DMS 273 treated with DMSO at 0.1 percent for 48 hours (cell line): ENCODE results near the gene RPN2.

Source experiments
- DNase-seq: peaks from one replicate; lab custom pipeline; 2025; lab: John Stamatoyannopoulos, UW

The RPN2 gene

DNA sequence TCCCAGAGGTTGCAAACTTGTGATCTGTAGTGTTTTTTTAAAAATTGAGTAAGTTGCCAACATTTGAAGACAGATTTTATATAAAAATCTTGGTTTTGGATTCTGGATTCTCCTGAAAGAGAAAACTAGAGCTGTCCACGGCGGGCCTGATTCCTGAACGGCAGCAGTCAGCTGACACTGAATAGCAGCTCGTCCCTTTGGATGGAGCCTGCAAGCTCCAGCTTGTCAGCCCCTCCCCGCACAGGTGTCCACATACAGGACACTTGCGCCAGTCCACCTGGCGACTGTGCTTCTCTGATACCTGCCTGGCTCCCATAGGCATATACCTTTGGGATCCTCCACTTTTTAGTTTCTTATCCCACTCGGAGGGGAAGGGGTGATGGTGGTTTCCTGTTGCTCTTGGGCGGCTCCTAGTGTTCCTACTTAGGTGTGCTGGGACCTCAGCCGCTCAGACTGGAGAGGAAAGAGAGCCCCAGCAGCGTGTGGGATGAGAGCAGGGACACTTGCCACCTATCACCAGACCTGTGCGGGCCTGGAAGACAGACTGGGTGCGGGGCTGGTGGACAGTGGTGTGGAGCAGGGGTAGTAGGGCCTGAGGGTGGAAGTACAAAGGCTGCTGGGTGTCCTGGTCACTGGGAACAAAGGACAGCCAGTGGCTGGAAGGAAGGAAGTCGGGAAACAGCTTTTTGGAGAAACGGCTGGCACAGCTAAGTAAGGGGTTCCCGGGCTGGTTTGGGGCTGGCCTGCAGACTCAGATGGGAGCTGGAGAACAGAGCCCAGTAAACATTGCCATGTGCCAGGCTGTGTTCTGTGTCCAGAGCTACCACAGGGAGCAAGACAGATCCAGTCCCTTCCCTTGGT is 64.2 kb downstream of the RPN2 start:
- DNase-seq = no peak

DNA sequence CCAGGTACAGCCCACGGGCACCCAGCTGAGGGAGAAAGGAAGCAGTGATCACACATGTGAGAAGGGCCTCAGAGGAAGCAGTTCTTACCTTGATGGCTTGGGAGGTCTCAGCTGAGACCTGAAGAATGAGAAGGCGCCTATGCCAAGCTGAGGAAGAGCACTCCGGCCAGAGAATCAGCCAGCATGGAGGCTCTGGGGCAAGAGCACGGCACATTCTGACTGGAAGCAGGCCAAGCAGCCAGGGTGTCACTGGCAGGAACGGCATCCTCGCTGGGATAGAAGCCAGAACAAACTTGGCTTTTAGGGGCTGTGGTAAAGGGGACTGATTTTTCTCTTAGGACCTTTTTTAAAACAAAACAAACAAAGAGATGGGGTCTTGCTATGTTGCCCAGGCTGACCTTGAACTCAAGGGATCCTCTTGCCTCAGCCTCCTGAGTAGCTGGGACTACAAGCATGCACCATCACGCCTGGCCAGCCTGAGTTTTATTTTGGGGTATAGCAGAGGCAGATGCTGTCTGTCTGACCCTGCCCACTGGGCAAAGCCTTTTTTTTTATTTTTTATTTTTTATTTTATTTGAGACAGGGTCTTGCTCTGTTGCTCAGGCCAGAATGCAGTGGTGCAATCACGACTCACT is 64.9 kb downstream of the RPN2 start:
- DNase-seq = no peak

DNA sequence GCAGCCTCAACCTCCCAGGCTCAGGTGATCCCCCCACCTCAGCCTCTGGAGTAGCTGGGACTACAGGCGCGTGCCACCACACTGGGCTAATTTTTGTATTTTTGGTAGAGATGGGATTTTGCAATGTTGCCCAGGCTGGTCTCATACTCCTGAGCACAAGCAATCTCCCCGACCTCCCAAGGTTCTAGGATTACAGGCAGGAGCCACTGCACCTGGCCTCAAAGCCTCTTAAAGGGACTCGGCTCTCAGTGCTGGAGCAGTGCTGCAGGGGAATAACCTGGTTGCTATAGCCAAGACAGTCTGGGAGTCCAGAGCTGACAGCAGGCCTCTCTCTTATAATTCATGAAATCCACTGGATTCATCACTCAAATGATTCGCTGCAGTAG is 65.4 kb downstream of the RPN2 start:
- no peak for DNase-seq

DNA sequence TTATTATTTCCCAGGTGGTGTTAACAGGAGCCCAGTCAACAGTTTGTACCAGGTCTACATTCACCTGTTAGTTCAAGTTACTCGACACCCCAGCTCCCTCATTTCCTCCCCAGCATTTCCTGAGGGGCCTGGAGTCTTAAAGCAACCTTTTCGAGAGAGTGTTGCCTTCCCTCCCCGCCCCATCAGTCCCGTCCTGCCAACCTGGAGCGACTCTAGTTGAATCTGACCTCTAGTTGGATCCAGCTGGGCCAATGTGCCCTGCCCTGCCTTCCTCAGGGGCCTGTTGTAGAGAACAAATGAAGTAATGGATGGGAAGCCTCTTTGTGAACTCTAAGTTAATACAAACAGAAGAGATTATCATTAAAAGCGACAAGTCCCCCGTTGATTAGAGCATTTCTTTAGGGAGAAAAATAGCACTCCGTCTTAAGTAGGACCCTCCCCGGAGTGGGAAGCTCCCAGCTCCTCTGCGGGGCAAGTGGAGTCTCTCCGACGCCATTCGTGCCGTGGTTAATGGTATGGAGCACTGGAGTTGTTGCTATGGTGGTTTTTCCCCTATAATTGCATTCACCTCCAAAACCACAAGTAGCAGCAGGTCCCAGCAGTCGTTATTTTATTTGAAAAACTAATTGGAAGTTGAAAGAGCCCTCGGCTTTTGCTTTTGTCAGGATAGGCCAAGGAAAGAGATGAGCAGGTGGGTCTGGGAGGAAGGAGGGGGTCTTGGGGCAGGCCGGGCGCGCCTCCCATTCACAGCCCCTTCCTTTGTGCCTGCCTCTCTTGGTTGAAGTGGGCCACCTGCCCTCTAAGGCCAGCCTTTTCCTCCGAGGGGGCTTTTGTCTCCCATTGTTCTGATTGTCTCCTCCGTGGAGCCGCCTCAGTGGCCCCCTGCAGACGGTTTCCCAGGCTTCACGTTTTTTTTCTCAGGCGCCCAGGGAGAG is 66.4 kb downstream of the RPN2 start:
- no peak for DNase-seq

DNA sequence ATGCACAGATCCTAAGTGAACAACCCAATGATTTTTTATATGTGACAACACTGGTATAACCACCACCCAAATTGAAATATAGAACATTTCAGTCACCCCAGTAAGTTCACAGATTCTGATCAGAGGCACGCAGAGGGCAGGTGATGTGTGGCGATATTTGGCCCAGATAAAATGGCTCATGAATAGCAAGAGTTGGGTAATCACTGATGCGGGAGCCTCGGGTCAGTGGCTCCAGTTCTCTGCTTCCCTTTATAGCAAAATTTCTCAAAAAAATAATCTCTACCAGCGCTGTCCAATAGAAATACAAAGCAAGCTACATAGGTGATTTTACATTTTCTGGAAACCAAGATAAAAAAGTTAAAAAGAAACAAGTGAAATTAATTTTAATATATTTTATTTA is 67.6 kb downstream of the RPN2 start:
- no peak for DNase-seq

DNA sequence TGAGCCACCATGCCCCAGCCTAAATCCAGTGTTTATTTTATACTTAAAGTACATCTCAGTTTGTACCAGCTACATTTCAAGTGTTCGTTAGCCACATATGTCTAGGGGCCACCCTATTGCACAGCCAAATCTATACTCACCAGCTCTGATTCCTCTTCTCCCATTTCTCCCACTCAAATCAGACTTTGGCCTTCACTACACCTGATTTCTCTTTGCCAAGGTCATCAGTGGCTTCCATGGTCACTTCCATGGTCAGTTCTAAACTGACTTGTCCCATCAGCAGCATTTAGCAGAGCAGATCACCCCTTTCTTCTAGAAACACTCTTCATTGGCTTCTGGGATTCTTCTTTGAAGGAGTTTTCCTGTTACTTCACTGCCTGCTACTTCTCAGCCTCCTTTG is 68.4 kb downstream of the RPN2 start:
- DNase-seq = no peak

DNA sequence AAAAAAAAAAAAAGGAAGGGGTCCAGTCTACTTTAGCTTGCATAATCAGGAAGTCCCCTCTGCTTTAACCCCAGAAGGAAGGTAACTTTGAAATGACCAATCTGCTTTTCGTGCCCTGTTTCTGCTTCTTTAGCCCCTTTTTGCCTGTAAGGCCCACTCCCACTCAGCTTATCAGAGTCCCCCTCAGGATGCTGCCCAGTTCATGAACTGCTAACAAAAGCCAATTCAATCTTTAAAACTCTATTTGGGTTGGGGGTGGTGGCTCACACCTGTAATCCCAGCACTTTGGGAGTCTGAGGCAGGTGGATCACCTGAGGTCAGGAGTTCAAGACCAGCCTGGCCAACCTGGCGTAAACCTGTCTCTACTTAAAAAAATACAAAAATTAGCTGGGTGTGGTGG is 70.2 kb downstream of the RPN2 start:
- no peak for DNase-seq

DNA sequence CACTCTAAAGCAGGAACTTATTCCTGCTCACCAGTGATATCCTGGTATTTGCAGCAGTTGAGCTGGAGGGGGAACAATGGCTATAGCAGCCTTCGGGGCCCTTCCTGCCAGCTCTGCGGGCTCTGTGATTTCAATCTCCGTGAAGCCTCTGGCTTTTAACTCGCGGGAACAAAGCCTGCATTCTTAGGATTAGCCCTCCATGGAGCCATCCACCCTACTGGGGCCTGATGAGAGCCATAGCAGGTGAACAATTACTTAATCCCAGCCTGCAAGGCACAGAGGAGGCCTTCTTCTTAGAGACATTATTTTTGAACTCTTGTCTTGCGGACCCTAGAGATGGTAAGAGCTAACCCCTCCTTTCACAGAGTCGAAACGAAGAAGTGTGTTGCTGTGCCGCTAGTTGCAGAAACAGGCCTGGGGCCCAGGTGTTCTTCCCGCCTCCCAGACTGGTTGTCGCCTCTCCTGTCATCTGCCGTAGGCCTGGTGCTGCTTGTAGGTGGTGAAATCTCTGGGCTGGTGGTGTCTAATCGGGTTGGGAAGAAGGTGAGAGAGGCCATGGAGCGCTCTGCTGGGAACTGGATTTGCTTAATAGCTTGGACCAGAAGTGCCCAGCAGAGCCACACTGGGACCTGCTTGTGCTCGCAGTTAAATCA is 72.8 kb downstream of the RPN2 start:
- DNase-seq = no peak

DNA sequence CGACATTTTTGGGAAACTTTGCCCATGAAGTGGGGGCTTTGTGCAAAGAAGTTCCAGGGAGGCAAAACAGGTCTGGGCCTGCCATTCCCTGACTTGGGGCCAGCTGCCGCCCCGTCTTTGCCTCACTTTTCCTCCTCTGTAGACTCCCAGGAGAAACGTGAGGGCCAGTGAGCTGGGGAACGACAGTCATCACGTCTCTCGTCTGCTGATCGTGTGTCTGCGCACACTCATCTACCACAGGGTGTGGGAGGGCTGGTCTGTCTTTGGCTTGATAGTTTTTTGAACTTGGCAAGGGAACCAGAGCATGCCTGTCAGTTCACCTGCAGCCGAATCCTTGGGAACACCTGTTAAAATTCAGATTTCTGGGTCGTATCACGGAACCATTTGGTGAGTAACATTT is 74.0 kb downstream of the RPN2 start:
- DNase-seq = no peak

DNA sequence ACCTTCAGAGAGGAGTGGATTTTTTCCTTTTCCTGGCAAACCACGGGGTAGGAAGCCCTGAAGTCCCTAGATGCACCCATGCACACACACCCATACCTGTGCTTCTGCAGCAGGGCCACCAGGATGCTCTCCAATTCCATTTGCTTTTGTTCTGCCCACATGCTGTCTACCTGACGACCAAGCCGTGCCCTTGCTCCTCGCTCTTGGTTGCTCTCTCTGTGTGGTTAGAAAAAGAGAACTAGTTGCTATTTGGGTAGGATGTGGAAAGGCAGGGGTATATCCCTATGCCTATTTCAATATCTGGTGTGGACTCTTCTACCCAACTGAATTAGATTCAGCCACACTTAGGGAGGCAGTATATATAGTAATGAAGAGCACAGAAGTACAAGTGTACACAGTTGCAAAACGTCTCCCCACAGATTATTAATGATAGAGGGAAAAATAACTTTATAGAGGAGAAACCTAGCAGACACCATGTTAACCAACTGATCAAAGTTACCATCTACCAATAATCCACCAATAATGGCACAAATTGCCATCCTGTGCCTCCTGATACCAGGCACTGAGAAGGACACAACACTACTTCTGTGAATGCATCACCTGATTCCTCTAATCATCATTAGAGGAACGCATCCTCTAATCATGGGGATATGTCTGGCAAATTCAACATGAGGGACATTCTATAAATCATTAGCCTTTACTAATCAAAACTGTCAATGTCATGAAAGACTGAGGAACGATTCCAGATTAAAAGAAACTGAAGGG is 75.2 kb downstream of the RPN2 start:
- no peak for DNase-seq

DNA sequence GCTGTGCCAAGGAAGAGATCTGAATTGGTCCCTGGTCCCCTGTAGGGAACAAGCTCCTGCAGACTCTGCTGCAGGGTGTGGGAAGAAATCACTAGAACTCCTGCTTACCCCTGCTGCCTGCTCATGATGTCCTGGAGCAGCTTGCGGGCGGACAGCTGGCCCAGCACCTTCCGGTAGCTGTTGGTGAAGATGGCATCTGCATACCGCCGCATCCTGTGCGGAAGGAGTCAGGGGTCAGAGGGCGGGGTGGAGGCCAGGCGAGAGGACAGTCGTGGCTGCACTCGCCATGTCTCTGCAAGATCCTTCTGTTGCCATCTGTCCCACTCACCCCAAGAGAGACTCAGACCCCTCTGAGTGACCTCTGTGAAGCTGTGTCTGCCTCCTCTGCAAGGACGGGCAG is 77.2 kb downstream of the RPN2 start:
- no peak for DNase-seq

DNA sequence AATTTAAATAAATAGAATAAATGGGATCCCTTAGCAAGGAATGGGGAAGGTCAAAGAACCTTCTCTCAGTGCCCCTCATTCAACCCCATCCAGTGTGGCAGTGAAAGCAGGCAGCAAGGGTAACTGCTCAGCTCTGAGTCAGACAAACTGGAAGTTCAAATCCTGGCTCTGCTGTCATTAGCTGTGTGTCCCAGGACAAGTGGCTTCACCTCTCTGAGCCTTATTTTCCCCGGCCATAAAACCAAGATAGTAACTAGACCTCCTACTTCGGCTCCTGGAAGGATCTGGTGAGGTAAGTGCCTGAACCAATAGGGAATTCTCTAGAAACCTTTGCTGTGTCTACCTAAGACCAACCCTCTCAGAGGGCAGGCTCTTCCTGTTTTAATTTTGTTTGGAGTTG is 78.4 kb downstream of the RPN2 start:
- no peak for DNase-seq

DNA sequence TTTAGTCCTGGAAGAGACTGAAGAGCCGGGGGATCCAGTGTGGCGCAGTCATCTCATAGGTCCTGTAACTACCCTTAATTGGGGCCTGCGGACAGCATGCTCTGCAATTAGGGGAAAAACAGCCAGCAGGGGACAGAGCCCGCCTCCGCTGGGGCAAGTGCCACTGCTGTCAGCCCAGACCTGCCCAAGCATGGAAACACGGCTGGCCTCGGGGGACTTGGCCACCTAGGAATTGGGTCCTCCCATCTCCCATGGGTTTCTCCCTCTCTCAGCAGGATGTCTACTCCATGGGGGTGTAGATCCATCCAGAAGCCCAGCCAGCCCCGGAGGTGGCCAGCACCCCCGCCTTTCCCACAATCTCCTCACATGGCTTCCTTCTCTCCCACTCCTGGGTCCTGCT is 78.9 kb downstream of the RPN2 start:
- no peak for DNase-seq

DNA sequence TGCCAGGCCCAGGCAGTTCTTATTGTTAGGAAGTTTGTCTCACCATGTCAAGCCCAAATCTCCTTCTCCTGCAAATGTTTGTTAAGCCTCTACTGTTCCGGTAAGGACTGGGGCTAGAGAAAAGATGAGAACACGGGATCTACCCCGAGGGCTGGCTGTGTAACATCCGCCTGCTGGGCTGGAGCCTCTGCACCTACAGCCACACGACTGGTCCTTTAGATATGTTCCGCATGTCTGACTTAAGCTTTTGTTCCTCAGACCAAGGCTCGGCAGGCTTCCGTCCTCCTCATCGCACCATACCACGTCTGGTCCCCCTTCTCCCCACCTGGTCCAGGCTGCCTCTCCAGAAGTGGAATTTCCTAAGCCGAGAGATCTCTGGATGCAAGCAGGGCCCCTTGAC is 79.9 kb downstream of the RPN2 start:
- no peak for DNase-seq

DNA sequence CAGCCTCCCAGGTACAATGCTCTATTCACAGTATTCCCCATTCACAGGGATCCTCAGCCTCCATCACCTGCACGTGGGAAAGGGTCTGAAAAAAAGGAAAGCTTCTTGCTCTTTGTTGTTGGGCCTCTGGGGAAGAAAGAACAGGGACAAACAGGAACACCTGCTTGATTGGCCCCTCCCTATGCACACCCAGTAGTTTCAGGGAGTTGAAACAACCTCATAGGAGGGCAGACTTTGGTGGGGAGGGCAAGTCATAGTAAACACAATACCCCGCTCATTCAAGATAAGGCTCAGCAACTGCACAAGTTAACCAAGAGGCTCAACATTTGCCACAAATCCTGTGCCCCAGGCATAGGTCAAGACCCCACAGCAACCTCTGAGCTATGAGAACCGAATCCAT is 80.7 kb downstream of the RPN2 start:
- DNase-seq = no peak

DNA sequence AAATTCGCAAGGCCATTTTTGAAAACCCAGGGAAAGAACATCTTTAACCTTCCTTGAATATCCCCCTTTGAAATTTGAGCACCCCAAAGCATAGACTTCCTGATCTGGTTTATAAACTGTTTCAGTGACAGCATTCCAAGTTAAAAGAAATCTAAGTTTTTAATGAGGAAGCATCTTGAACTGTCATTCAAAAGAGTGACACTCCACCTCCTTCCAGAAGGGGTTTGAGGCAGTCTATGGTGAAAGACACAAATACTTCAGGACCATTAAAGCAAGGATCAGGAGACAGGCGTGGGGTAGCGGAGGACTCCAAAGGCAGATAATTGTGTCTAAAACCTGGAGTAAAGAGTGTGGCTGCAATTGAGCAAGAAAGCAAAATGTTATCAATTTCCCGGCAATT is 81.8 kb downstream of the RPN2 start:
- DNase-seq = no peak

DNA sequence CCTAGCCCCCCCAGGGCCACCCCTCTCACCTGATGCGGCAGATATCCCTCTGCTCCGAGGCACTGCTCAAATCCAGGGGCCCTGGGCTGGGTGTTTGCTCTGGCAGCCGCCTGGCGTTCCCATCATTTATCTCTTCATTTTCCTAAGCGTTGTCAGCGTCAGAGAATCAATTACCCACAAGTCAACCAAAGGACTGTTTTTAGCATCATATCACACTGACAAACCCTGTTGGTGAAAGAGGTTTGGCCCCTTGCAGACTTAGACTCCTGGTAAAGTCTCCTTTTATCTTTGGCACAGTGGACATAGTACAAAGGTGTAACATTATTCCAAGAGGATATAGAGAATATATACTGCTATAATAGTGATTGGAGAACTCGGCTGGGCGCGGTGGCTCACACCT is 82.6 kb downstream of the RPN2 start, which contains the start of gene GHRH:
Gene GHRH, minus strand, starts transcription at position 101 of the 400 bp plus-strand sequence. CDS start 4,925 bp downstream, outside the sequence.
- no peak for DNase-seq

DNA sequence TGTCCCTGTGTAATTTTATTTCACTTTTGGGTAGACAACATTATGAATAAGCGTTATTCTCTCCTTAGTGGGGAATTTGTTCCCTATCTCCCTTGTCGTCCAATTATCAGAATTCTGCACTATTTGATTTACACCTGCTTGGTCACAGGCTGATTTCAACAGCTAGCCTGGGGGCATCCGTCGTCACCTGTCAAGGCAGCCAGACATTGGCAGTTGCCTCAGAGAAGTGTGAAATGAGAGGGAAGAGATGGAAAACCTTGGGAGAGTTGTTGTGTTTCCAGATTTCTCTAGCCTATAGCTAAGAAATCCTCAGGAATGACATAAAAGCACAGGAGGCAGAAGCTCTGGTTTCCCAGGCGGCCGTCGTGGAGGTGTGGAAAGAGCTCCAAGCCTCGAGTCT is 83.4 kb downstream of the RPN2 start:
- no peak for DNase-seq

DNA sequence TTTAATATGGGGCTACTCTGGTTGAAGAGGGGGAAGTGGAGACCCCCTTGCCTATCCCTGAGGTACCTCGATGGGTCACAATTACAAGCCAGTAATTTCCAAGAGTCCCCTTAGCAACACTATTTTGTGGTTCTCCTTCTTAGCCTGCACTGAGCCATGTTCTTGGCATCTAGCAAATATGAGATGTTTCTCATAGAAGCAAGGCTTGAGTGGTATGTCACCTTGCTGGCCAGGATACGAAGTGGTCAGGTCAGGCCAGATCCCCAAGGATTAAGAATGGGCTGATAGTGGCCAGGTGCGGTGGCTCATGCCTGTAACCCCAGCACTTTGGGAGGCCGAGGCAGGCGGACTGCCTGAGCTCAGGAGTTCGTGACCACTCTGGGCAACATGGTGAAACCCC is 84.6 kb downstream of the RPN2 start:
- DNase-seq = no peak

DNA sequence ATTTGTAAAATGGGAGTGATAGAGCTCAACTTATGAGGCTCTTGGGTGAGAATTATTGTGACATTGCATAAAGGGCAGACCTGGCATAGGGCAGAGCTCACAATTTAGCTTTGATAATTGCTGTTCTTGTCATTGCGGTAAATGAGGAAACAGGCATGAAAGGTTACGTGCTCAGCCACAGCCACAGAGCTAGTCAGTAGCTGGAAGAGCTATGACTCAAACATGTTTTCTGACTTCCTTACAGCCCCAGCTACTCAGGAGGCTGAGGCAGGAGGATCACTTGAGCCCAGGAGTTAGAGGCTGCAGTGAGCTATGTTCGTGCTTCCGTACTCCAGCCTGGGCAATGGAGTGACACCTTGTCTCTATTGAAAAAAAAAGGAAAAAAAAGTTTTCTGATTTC is 86.0 kb downstream of the RPN2 start:
- DNase-seq = no peak

DNA sequence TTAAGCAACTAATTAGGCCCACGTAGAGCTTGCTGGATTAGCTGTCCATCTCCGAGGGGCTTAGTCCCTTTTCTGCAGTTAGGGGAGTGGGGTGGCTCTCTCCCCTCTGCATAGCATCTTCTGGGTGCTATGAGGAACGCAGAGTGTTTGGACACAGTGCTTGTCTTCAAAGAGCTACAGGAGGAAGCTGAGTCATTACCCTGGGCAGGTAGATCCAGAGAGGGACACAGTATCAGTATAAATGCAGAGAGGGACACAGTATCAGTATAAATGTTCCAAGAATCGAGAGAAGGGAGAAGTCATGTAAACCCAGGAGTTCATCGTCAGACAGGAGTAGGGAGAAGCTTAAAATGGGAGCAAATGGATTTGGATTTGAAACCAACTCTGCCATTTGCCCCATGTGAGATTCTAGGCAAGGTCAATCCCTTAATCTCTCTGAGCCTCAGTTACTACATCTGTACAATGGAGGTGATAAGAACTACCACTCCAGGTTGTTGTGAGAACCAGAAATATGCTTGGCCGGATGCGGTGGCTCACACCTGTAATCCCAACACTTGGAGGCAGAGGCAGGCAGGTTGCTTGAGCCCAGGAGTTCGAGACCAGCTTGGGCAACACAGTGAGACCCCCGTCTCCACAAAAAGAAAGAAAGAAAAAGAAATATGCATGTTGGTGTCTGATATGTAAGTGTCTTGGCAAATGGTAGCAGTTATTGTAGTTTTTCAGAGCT is 88.0 kb downstream of the RPN2 start:
- no peak for DNase-seq
